ENCODE measurements around the gene AMH.
"Not testable (repeated sequence)": the region's sequence is repeated elsewhere in the genome, so short reads cannot be mapped to it uniquely, and the experiment has no call there.

DNA sequence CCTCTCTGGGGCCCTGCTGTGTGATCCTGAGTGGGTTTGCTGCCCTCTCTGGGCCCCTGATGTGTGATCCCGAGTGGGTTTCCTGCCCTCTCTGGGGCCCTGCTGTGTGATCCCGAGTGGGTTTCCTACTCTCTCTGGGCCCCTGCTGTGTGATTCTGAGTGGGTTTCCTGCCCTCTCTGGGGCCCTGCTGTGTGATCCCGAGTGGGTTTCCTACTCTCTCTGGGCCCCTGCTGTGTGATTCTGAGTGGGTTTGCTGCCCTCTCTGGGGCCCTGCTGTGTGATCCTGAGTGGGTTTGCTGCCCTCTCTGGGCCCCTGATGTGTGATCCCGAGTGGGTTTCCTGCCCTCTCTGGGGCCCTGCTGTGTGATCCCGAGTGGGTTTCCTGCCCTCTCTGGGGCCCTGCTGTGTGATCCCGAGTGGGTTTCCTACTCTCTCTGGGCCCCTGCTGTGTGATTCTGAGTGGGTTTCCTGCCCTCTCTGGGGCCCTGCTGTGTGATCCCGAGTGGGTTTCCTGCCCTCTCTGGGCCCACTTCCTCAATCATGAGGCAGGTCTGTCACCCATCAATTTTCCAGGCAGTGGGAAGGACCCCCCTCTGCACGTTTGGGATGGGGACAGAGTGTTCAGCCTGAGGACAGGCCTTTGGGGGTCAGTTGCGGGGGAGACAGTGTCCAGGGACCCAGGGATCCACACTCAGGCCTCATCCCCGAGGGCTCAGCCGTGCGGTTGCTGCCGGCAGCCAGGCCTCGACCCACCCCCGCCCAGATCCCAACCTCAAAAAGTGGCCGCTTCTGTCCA is 32.3 kb downstream of the AMH start:
- TF ChIP-seq, protein P1, sequence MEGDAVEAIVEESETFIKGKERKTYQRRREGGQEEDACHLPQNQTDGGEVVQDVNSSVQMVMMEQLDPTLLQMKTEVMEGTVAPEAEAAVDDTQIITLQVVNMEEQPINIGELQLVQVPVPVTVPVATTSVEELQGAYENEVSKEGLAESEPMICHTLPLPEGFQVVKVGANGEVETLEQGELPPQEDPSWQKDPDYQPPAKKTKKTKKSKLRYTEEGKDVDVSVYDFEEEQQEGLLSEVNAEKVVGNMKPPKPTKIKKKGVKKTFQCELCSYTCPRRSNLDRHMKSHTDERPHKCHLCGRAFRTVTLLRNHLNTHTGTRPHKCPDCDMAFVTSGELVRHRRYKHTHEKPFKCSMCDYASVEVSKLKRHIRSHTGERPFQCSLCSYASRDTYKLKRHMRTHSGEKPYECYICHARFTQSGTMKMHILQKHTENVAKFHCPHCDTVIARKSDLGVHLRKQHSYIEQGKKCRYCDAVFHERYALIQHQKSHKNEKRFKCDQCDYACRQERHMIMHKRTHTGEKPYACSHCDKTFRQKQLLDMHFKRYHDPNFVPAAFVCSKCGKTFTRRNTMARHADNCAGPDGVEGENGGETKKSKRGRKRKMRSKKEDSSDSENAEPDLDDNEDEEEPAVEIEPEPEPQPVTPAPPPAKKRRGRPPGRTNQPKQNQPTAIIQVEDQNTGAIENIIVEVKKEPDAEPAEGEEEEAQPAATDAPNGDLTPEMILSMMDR (conservative IDR thresholded peaks at IDR 0.05 in 1 of 2, IDR thresholded peaks at IDR 0.05 in 1 of 2; ENCODE audit: extremely low read depth in 1 of 2, insufficient read depth in 1 of 2, low read depth in 1 of 2, low read length in 2 of 2): not testable (repeated sequence)
- TF ChIP-seq EZH2 (IDR thresholded peaks at IDR 0.05; ENCODE audit: borderline replicate concordance, low read length): not testable (repeated sequence)

Measured in mammary epithelial cell (primary cell).